Measurements from ENCODE around the gene KLC1.
"Not testable (repeated sequence)": the region's sequence is repeated elsewhere in the genome, so short reads cannot be mapped to it uniquely, and the experiment has no call there.

Gene KLC1

GRCh38 chr14:103625356-103626095 lies 3.5 kb upstream of the KLC1 start:
- DNase-seq (ENCODE audit: low read depth in 2 of 2): no peak

- no peak for DNase-seq (ENCODE audit: low read depth in 2 of 2)
Observed at GRCh38 chr14:103626146-103626850, 2.7 kb upstream of the KLC1 start.

- DNase-seq (ENCODE audit: low read depth in 2 of 2): no peak
Observed at GRCh38 chr14:103627073-103628025, 1.7 kb upstream of the KLC1 start.

- no peak for DNase-seq (ENCODE audit: low read depth in 2 of 2)
Observed at GRCh38 chr14:103628221-103628683, 759 bp upstream of the KLC1 start.

GRCh38 chr14:103629503-103630121 lies 601 bp downstream of the KLC1 start:
- no peak for DNase-seq (ENCODE audit: low read depth in 2 of 2)

- DNase-seq (ENCODE audit: low read depth in 2 of 2): no peak
Observed at GRCh38 chr14:103630364-103631108, 1.5 kb downstream of the KLC1 start.

GRCh38 chr14:103633391-103633790 lies 4.4 kb downstream of the KLC1 start:
- no peak for DNase-seq (ENCODE audit: low read depth in 2 of 2)

- DNase-seq (ENCODE audit: low read depth in 2 of 2): no peak
Observed at GRCh38 chr14:103634156-103634555, 5.1 kb downstream of the KLC1 start.

- DNase-seq (ENCODE audit: low read depth in 2 of 2): no peak
Observed at GRCh38 chr14:103638594-103638993, 9.6 kb downstream of the KLC1 start.

- no peak for DNase-seq (ENCODE audit: low read depth in 2 of 2)
Observed at GRCh38 chr14:103641161-103641560, 12.2 kb downstream of the KLC1 start.

- no peak for DNase-seq (ENCODE audit: low read depth in 2 of 2)
Observed at GRCh38 chr14:103646189-103646588, 17.2 kb downstream of the KLC1 start.

- no peak for DNase-seq (ENCODE audit: low read depth in 2 of 2)
Observed at GRCh38 chr14:103649001-103649400, 20.0 kb downstream of the KLC1 start.

- no peak for DNase-seq (ENCODE audit: low read depth in 2 of 2)
Observed at GRCh38 chr14:103650213-103650612, 21.2 kb downstream of the KLC1 start.

- DNase-seq (ENCODE audit: low read depth in 2 of 2): no peak
Observed at GRCh38 chr14:103651585-103651984, 22.6 kb downstream of the KLC1 start.

GRCh38 chr14:103652806-103653205 lies 23.8 kb downstream of the KLC1 start:
- no peak for DNase-seq (ENCODE audit: low read depth in 2 of 2)

GRCh38 chr14:103653336-103653735 lies 24.3 kb downstream of the KLC1 start:
- not testable (repeated sequence) for DNase-seq (ENCODE audit: low read depth in 2 of 2)

GRCh38 chr14:103653805-103654204 lies 24.8 kb downstream of the KLC1 start:
- no peak for DNase-seq (ENCODE audit: low read depth in 2 of 2)

GRCh38 chr14:103654619-103655018 lies 25.6 kb downstream of the KLC1 start:
- DNase-seq (ENCODE audit: low read depth in 2 of 2): no peak

- no peak for DNase-seq (ENCODE audit: low read depth in 2 of 2)
Observed at GRCh38 chr14:103656031-103656755, 27.2 kb downstream of the KLC1 start.

- DNase-seq (ENCODE audit: low read depth in 2 of 2): no peak
Observed at GRCh38 chr14:103656756-103657133, 27.7 kb downstream of the KLC1 start.
